SU-DHL-6 (cell line): ENCODE results near the gene CD96.

Source experiments
- H2AFZ ChIP-seq: fragments of 200-600 bp; sonication (generic); 2 replicates; pipeline ENCODE4 v1.6.1; 2014; ENCODE audit warnings: low read depth, mild to moderate bottlenecking, moderate library complexity, mixed read lengths, antibody characterized with exemption, low read length; ENCODE audit not compliant: severe bottlenecking
- H3F3A ChIP-seq: fragments of 200-600 bp; shearing (Covaris generic); 2 replicates; pipeline ENCODE4 v1.6.0; 2016; ENCODE audit warnings: antibody characterized with exemption, mild to moderate bottlenecking; ENCODE audit not compliant: insufficient read depth
- H3K27ac ChIP-seq: fragments of 200-600 bp; sonication (generic); 2 replicates; pipeline ENCODE4 v1.5.1; 2016; ENCODE audit warnings: low read depth, mild to moderate bottlenecking, low read length, moderate library complexity, mixed read lengths
- H3K27me3 ChIP-seq: fragments of 200-600 bp; sonication (generic), shearing (Covaris generic); 2 replicates; pipeline ENCODE4 v1.6.0; 2014; ENCODE audit warnings: mild to moderate bottlenecking, low read length
- H3K36me3 ChIP-seq: fragments of 200-600 bp; sonication (generic); 2 replicates; pipeline ENCODE4 v1.6.1; 2014; ENCODE audit warnings: mild to moderate bottlenecking, low read length, mixed read lengths
- H3K4me2 ChIP-seq: fragments of 300-600, 200-600 bp; shearing (Covaris generic), sonication (generic); 2 replicates; pipeline ENCODE4 v1.6.0; 2014; ENCODE audit warnings: low read length, low read depth, mild to moderate bottlenecking; ENCODE audit not compliant: poor library complexity, severe bottlenecking
- H3K4me3 ChIP-seq: fragments of 200-600 bp; sonication (generic); 2 replicates; pipeline ENCODE4 v1.5.1; 2014; ENCODE audit warnings: antibody characterized with exemption, low read length, mild to moderate bottlenecking, mixed read lengths; ENCODE audit not compliant: insufficient read depth, poor library complexity, severe bottlenecking
- H3K79me2 ChIP-seq: fragments of 200-600 bp; sonication (generic); 2 replicates; pipeline ENCODE4 v1.6.1; 2014; ENCODE audit warnings: mild to moderate bottlenecking, low read length, moderate library complexity; ENCODE audit not compliant: insufficient read depth
- H3K9ac ChIP-seq: fragments of 200-600 bp; sonication (generic); 2 replicates; pipeline ENCODE4 v1.7.0; 2014; ENCODE audit warnings: mild to moderate bottlenecking, low read length
- H3K9me2 ChIP-seq: fragments of 200-600 bp; sonication (generic); replicated peaks from 2 replicates; pipeline ENCODE4 v1.6.1; 2014; ENCODE audit warnings: low read length; ENCODE audit not compliant: insufficient read depth
- H3K9me3 ChIP-seq: fragments of 200-600 bp; sonication (generic); 2 replicates; pipeline ENCODE4 v1.6.1; 2014; ENCODE audit warnings: low read length, mixed read lengths; ENCODE audit not compliant: insufficient read depth
- H4K20me1 ChIP-seq: fragments of 200-600 bp; sonication (generic); 2 replicates; pipeline ENCODE4 v1.6.1; 2014; ENCODE audit warnings: low read depth, mild to moderate bottlenecking, antibody characterized with exemption, low read length, moderate library complexity, mixed read lengths
- EZH2phosphoT487 ChIP-seq: fragments of 200-600 bp; sonication (generic), shearing (Covaris generic); conservative IDR thresholded peaks from 2 replicates; pipeline ENCODE4 v1.6.1; 2018; ENCODE audit warnings: mild to moderate bottlenecking, antibody characterized with exemption, low read length, moderate library complexity, mixed read lengths
- TF ChIP-seq, protein P1 (sequence below): fragments of 200-600 bp; sonication (generic); IDR thresholded peaks from one replicate; pipeline ENCODE4 v1.5.1; 2017; ENCODE audit warnings: antibody characterized with exemption, mild to moderate bottlenecking, low read length, moderate library complexity; ENCODE audit not compliant: insufficient read depth, poor library complexity, severe bottlenecking

Gene CD96

GRCh38 chr3:111701292-111701906 lies 159.4 kb downstream of the CD96 start:
- Histone ChIP-seq H2AFZ (no peak overlapping the region), H3K27me3 (no peaks in the 10 kb centered on the region), H4K20me1 (no peaks in the 10 kb centered on the region), H3K9ac (no peak overlapping the region), H3F3A (no peaks in the 10 kb centered on the region), H3K36me3 (no peaks in the 10 kb centered on the region), H3K27ac (no peak overlapping the region), H3K9me2 (no peaks in the 10 kb centered on the region), H3K9me3 (no peaks in the 10 kb centered on the region), H3K4me3 (no peak overlapping the region), H3K4me2 (no peak overlapping the region), H3K79me2 (no peaks in the 10 kb centered on the region)
- TF ChIP-seq, protein P1, sequence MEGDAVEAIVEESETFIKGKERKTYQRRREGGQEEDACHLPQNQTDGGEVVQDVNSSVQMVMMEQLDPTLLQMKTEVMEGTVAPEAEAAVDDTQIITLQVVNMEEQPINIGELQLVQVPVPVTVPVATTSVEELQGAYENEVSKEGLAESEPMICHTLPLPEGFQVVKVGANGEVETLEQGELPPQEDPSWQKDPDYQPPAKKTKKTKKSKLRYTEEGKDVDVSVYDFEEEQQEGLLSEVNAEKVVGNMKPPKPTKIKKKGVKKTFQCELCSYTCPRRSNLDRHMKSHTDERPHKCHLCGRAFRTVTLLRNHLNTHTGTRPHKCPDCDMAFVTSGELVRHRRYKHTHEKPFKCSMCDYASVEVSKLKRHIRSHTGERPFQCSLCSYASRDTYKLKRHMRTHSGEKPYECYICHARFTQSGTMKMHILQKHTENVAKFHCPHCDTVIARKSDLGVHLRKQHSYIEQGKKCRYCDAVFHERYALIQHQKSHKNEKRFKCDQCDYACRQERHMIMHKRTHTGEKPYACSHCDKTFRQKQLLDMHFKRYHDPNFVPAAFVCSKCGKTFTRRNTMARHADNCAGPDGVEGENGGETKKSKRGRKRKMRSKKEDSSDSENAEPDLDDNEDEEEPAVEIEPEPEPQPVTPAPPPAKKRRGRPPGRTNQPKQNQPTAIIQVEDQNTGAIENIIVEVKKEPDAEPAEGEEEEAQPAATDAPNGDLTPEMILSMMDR, result no peak
- no peak for TF ChIP-seq EZH2phosphoT487
